Mesenchymal stem cell (in vitro differentiated cells and primary cell): Measurements from ENCODE around the gene SORL1.

Experiments used
- DNase-seq: peaks from one replicate; pipeline ENCODE4 v3.0.0-alpha.2; 2013
- H2AFZ ChIP-seq: one replicate; pipeline ENCODE4 v1.6.1; 2013; ENCODE audit warnings: low read depth, mild to moderate bottlenecking, control low read depth, inconsistent platforms, low read length, moderate library complexity
- H2AK5ac ChIP-seq: 2 replicates; pipeline ENCODE4 v1.6.1; 2013; ENCODE audit warnings: low read length, moderate library complexity, mild to moderate bottlenecking, inconsistent platforms; ENCODE audit not compliant: severe bottlenecking
- H2BK120ac ChIP-seq: one replicate; pipeline ENCODE4 v1.6.1; 2013; ENCODE audit warnings: low read depth, mild to moderate bottlenecking, inconsistent platforms, low read length, moderate library complexity
- H2BK12ac ChIP-seq, 2 experiments: one replicate each; pipeline ENCODE4 v1.6.1; 2013; ENCODE audit warnings: inconsistent platforms in 2 of 2, low read length in 2 of 2, mild to moderate bottlenecking in 2 of 2, moderate library complexity in 2 of 2, control low read depth in 1 of 2
- H2BK15ac ChIP-seq: one replicate; pipeline ENCODE4 v1.6.1; 2013; ENCODE audit warnings: mild to moderate bottlenecking, low read depth, inconsistent platforms; ENCODE audit not compliant: poor library complexity, severe bottlenecking
- H2BK5ac ChIP-seq: 2 replicates; pipeline ENCODE4 v1.6.1; 2013; ENCODE audit warnings: low read depth, mild to moderate bottlenecking, low read length, control low read depth, inconsistent platforms; ENCODE audit not compliant: poor library complexity, severe bottlenecking
- H3K14ac ChIP-seq, 2 experiments: one replicate each; pipeline ENCODE4 v1.6.1; 2013; ENCODE audit warnings: inconsistent platforms in 2 of 2, low read length in 2 of 2, control low read depth in 1 of 2, mild to moderate bottlenecking in 1 of 2, moderate library complexity in 1 of 2
- H3K18ac ChIP-seq, 2 experiments: one replicate each; pipeline ENCODE4 v1.6.1; 2013; ENCODE audit warnings: inconsistent platforms in 2 of 2, low read length in 2 of 2, control low read depth in 1 of 2, low read depth in 1 of 2, mild to moderate bottlenecking in 1 of 2
- H3K23ac ChIP-seq, 2 experiments: one replicate each; pipeline ENCODE4 v1.6.1; 2013; ENCODE audit warnings: inconsistent platforms in 2 of 2, low read length in 2 of 2, mild to moderate bottlenecking in 2 of 2, moderate library complexity in 2 of 2, control low read depth in 1 of 2
- H3K27ac ChIP-seq: 2 replicates; pipeline ENCODE4 v1.5.1; 2013; ENCODE audit warnings: mild to moderate bottlenecking, moderate library complexity, low read length, control low read depth, inconsistent platforms; ENCODE audit not compliant: poor library complexity, severe bottlenecking
- H3K27me3 ChIP-seq, 2 experiments: 2 replicates each; pipeline versions ENCODE4 v1.6.1 to v1.7.0; 2013; ENCODE audit warnings: low read length in 2 of 2, mild to moderate bottlenecking in 2 of 2, moderate library complexity in 2 of 2, control low read depth in 1 of 2, inconsistent platforms in 1 of 2; ENCODE audit not compliant: control insufficient read depth in 1 of 2, insufficient read depth in 1 of 2
- H3K36me3 ChIP-seq, 2 experiments: 2 replicates each; pipeline versions ENCODE4 v1.6.1 to v1.7.0; 2013; ENCODE audit warnings: low read length in 2 of 2, control low read depth in 1 of 2, inconsistent platforms in 1 of 2, low read depth in 1 of 2, mild to moderate bottlenecking in 1 of 2; ENCODE audit not compliant: insufficient read depth in 2 of 2, control insufficient read depth in 1 of 2
- H3K4ac ChIP-seq, 2 experiments: one replicate each; pipeline ENCODE4 v1.6.1; 2013; ENCODE audit warnings: inconsistent platforms in 2 of 2, low read length in 2 of 2, mild to moderate bottlenecking in 2 of 2, moderate library complexity in 2 of 2, control low read depth in 1 of 2, low read depth in 1 of 2
- H3K4me1 ChIP-seq: 2 replicates; pipeline ENCODE4 v1.6.1; 2013; ENCODE audit warnings: low read depth, low read length, control low read depth; ENCODE audit not compliant: control insufficient read depth, insufficient read depth
- H3K4me2 ChIP-seq: 2 replicates; pipeline ENCODE4 v1.6.1; 2013; ENCODE audit warnings: low read length, mild to moderate bottlenecking, inconsistent platforms; ENCODE audit not compliant: poor library complexity, severe bottlenecking
- H3K4me3 ChIP-seq, 2 experiments: 2 replicates each; pipeline versions ENCODE4 v1.5.1 to v1.7.0; 2013; ENCODE audit warnings: low read length in 2 of 2, mild to moderate bottlenecking in 2 of 2, control low read depth in 1 of 2, low read depth in 1 of 2; ENCODE audit not compliant: insufficient read depth in 1 of 2
- H3K79me1 ChIP-seq: replicated peaks from 2 replicates; pipeline ENCODE4 v1.6.1; 2013; ENCODE audit warnings: mild to moderate bottlenecking, control low read depth, low read length, inconsistent platforms; ENCODE audit not compliant: poor library complexity, severe bottlenecking
- H3K9ac ChIP-seq: 2 replicates; pipeline ENCODE4 v1.7.0; 2013; ENCODE audit warnings: mild to moderate bottlenecking, low read length, moderate library complexity
- H3K9me3 ChIP-seq: 2 replicates; pipeline ENCODE4 v1.7.0; 2013; ENCODE audit warnings: mild to moderate bottlenecking, low read length; ENCODE audit not compliant: control insufficient read depth
- H4K8ac ChIP-seq: one replicate; pipeline ENCODE4 v1.6.1; 2013; ENCODE audit warnings: inconsistent platforms, mild to moderate bottlenecking, low read length, moderate library complexity
- H4K91ac ChIP-seq: one replicate; pipeline ENCODE4 v1.6.1; 2013; ENCODE audit warnings: mild to moderate bottlenecking, low read length, inconsistent platforms
- WGBS: methylation state at CpG from one replicate; pipeline ENCODE4 v1.1.7; 2013; ENCODE audit warnings: mixed read lengths; 5-methylcytosine and 5-hydroxymethylcytosine counted together

The SORL1 gene

GRCh38 chr11:121422675-121423074 is 29.4 kb upstream of the SORL1 start:
- DNase-seq: no peak
- Histone ChIP-seq H3K4me1 (peaks cover 4% of the 10 kb centered on the region), H3K27me3 (peaks cover 15 to 73% of the 10 kb centered on the region in 2 experiments), H3K36me3 (no peaks in the 10 kb centered on the region), H3K14ac (no peak overlapping the region), H2BK120ac (no peak overlapping the region), H2BK12ac (no peak overlapping the region), H3K23ac (no peak overlapping the region), H3K27ac (no peak overlapping the region), H4K91ac (no peak overlapping the region), H3K18ac (no peak overlapping the region), H3K4me2 (no peak overlapping the region), H3K9me3 (no peaks in the 10 kb centered on the region), H3K79me1 (no peaks in the 10 kb centered on the region), H2AFZ (no peak overlapping the region), H3K4me3 (no peak overlapping the region), H2BK15ac (no peak overlapping the region), H4K8ac (no peak overlapping the region), H2BK5ac (no peak overlapping the region), H3K4ac (no peak overlapping the region), H3K9ac (no peak overlapping the region), H2AK5ac (no peak overlapping the region)
- 79% methylated on average over 4 of the region's 4 CpGs for WGBS

GRCh38 chr11:121425828-121426227 is 26.3 kb upstream of the SORL1 start:
- Histone ChIP-seq H3K4me1 (peaks cover 4% of the 10 kb centered on the region), H3K9ac (no peak overlapping the region), H3K14ac (no peak overlapping the region), H2BK120ac (no peak overlapping the region), H3K4me2 (no peak overlapping the region), H3K27me3 (peaks cover 25 to 78% of the 10 kb centered on the region in 2 experiments), H3K27ac (no peak overlapping the region), H3K9me3 (no peaks in the 10 kb centered on the region), H3K23ac (no peak overlapping the region), H2BK15ac (no peak overlapping the region), H3K36me3 (no peaks in the 10 kb centered on the region), H2BK5ac (no peak overlapping the region), H3K4me3 (no peak overlapping the region), H3K18ac (no peak overlapping the region), H3K79me1 (no peaks in the 10 kb centered on the region), H2BK12ac (no peak overlapping the region), H4K8ac (no peak overlapping the region), H4K91ac (no peak overlapping the region), H2AK5ac (no peak overlapping the region), H3K4ac (no peak overlapping the region), H2AFZ (no peak overlapping the region)
- 89% methylated on average over 5 of the region's 5 CpGs for WGBS
- DNase-seq: no peak

- Histone ChIP-seq H3K36me3 (no peaks in the 10 kb centered on the region), H3K4me3 (peak overlapping the region in 1 of 2 experiments; percentile 75), H4K8ac (no peak overlapping the region), H3K4ac (no peak overlapping the region), H3K4me2 (peak overlapping the region; percentile 60), H3K14ac (no peak overlapping the region), H4K91ac (no peak overlapping the region), H2BK5ac (no peak overlapping the region), H3K27me3 (peaks cover 25 to 78% of the 10 kb centered on the region in 2 experiments), H3K18ac (no peak overlapping the region), H3K9ac (peak overlapping the region; percentile 58), H3K9me3 (no peaks in the 10 kb centered on the region), H3K4me1 (peaks cover 4% of the 10 kb centered on the region), H3K79me1 (no peaks in the 10 kb centered on the region), H2BK12ac (no peak overlapping the region), H2BK120ac (no peak overlapping the region), H2AFZ (no peak overlapping the region), H3K23ac (no peak overlapping the region), H2AK5ac (no peak overlapping the region), H3K27ac (no peak overlapping the region), H2BK15ac (no peak overlapping the region)
- DNase-seq: no peak
- WGBS: 30% methylated on average over 48 of the region's 48 CpGs
These were observed 25.4 kb upstream of the SORL1 start for GRCh38 chr11:121426476-121427399.

- no peak for DNase-seq
- Histone ChIP-seq H3K36me3 (no peaks in the 10 kb centered on the region), H3K79me1 (no peaks in the 10 kb centered on the region), H3K4me1 (peaks cover 4% of the 10 kb centered on the region), H2BK120ac (no peak overlapping the region), H2BK5ac (no peak overlapping the region), H3K4me3 (peak overlapping the region in 1 of 2 experiments; percentile 75), H3K9ac (peak overlapping the region; percentile 26), H2AK5ac (no peak overlapping the region), H2AFZ (no peak overlapping the region), H3K27ac (no peak overlapping the region), H3K9me3 (no peaks in the 10 kb centered on the region), H3K4ac (no peak overlapping the region), H2BK12ac (no peak overlapping the region), H4K8ac (no peak overlapping the region), H3K18ac (no peak overlapping the region), H3K23ac (no peak overlapping the region), H4K91ac (no peak overlapping the region), H3K14ac (no peak overlapping the region), H3K4me2 (no peak overlapping the region), H2BK15ac (no peak overlapping the region), H3K27me3 (peaks cover 25 to 78% of the 10 kb centered on the region in 2 experiments)
- 6% methylated on average over 7 of the region's 8 CpGs for WGBS
These were observed 24.7 kb upstream of the SORL1 start for GRCh38 chr11:121427400-121427744.
